ENCODE results near the gene YIF1B.
A peak's percentile ranks its signal among the peaks of the same experiment; 100 is the strongest.

Gene YIF1B

GRCh38 chr19:38333245-38333644 is 17.5 kb upstream of the YIF1B start:
- no peak for DNase-seq

DNA sequence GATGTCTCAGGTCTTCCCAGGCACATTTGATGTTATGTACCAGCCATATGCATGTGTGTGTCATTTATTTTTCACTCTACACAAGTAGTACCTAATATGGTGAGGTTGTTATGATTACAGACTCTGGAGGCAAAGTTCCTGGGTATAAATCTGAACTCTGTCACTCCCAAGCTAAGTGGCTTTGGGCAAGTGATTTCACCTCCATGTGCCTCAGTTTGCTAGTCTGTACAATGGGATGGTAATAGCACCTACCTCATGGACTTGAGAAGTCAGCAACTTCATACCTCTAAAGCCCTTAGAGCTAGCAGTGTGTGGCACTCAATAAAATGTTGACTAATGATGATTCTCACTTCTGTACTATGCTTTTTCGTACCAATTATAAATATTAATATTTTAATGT is 16.0 kb upstream of the YIF1B start:
- DNase-seq = no peak

DNA sequence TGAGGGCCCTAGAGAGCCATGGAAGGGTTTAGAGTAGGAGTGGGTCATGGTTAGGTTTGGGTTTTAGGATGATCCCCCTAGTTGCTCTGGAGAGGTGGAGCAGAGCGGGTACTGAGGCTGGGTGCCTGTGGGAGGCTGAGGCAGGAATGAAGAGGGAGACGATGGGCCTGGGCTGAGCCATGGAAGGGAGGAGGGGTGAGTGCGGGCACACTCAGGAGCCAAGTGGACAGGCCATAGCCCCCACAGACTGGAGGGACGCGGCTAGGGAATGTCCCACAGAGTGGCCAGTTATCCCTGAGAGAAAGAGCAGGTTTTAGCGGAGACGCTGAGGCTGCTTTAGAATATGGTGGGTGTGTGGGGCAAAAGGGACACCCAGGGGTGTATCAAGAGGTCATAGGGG is 13.9 kb upstream of the YIF1B start:
- no peak for DNase-seq

DNA sequence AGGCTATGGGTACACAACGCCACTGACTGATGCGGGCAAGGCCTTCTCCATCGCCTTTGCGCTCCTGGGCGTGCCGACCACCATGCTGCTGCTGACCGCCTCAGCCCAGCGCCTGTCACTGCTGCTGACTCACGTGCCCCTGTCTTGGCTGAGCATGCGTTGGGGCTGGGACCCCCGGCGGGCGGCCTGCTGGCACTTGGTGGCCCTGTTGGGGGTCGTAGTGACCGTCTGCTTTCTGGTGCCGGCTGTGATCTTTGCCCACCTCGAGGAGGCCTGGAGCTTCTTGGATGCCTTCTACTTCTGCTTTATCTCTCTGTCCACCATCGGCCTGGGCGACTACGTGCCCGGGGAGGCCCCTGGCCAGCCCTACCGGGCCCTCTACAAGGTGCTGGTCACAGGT is 10.8 kb upstream of the YIF1B start:
- no peak for DNase-seq

GRCh38 chr19:38324431-38324830 is 8.7 kb upstream of the YIF1B start:
- DNase-seq = no peak

DNA sequence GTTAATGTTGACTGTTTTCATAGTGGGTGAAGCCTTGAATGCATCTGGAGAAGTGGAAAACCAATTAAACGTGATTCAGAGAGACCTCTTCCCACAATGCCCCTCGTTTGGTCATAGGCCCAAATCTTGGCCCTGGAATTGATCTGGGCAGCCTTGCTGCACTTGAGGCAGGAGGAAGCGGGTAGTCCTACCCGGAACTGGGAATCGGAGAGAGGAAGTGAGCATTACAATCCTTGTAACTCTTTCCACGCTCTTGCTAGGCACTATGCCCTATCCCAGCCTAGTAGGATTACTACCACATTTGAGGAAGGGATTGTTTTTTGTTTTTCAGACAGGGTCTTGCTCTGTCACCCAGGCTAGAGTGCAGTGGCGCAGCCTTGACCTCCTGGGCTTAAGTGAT is 7.5 kb upstream of the YIF1B start:
- peak; percentile 41 to 71 (median 66) for DNase-seq

- peak in 2 of 4 experiments; percentile 12 to 36 for DNase-seq
These were observed 6.0 kb upstream of the YIF1B start for GRCh38 chr19:38321646-38322196.

- DNase-seq = no peak
These were observed 5.2 kb upstream of the YIF1B start for GRCh38 chr19:38320969-38321339.

- peak; percentile 51 to 79 (median 66) for DNase-seq
These were observed 3.9 kb upstream of the YIF1B start, which contains the start of gene KCNK6 for GRCh38 chr19:38319421-38320258. Gene KCNK6 (plus strand): TSS chr19:38319845. CDS start chr19:38319951, 106 bp downstream.

DNA sequence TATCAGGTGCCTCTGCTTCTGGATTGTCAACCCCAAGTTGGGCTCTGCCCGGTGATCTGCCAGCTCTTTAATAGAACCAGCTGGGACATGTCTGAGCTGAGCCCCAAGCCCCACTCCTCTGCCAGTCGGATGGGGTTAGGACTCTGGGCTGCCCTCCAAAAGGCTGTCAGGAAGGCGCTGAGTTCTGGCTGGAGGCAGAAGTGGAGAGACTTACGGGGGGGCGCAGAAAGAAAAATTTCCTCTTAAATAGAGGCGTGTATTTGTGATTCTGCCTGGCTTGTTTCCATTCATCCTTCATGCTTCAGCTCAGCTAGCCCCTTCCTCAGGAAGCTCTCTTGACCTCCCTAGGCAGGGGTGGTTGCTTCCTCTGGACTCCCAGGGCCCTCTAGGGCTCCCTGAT is 2.9 kb upstream of the YIF1B start:
- no peak for DNase-seq

GRCh38 chr19:38317104-38317612 is 1.4 kb upstream of the YIF1B start:
- peak; percentile 45 to 72 (median 70) for DNase-seq

DNA sequence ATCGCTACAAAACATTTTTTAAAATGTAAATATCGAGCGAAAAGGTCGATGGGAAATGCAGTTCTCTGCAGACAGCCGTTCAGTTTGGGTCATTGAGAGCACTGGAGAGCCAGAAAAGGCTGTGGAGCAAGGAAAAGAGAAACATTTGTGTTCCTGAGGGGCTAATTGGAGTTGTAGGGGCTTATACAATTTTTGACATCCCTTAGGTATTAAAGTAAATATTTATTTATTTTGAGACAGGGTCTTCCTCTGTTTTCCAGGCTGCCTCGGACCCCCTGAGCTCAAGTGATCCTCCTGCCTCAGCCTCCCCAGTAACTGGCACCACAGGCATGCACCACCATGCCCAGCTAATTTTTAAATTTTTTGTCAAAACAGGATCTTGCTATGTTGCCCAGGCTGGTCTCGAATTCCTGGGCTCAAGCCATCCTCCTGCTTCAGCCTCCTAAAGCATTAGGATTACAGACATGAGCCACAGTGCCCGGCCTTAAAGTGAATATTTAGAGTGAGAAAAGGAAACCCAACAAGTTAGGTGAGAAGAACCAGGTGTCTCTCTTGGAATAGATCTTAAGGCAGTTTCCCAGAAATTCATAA is 825 bp upstream of the YIF1B start:
- no peak for DNase-seq

DNA sequence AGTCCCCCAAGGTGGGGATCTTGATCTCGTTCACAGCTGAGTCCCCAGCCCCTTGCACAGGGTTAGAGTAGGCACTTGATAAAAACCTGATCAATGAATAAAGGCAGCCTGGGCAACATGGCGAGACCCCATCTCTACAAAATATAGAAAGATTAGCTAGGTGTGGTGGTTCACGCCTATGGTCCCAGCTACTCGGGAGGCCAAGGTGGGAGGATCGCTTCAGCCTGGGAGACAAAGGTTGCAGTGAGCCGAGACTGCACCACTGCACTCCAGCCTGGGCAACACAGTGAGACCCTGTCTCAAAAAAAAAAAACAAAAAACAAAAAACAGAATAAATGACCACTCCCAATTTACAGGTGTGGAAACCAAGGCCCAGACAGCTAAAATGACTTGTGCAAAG is 4.8 kb downstream of the YIF1B start:
- no peak for DNase-seq

DNA sequence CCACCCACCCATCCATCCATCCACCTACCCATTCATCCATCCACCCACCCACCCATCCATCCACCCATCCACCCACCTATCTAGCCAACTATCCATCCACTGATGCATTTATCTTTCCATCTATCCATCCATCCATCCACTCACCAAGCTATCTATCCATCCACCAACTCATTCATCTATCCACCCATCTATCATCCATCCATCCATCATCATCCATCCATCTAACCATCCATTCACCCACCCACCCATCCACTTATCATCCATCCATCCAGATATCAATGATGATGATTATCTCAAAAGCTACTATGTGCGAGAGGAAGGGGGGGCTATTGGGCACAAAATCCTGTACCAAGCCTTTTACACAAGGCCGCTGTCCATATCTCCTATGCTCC is 5.5 kb downstream of the YIF1B start:
- DNase-seq = no peak

DNA sequence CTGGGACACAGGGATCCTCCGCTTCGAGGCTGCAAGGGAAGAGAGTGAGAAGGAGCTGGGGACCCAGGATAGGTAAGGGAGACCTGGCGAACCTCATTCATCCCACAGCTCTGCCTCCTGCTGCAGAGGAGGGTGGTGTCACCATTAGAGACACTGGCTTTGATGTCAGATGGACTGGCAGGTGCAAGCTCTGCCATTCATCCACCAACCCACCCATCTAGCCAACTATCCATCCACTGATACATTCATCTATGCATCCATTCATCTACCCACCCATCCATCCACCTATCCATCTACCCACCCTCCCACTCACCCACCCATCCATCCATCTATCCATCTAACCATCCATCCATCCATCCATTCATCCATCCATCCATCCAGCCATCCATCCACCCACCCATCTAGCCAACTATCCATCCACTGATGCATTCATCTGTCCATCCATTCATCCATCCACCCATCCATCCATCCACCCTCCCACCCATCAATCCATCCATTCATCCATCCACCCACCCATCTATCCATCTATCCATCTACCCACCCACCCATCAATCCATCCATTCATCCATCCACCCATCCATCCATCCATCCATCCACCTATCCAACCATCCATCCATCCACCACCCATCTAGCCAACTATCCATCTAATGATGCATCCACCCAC is 6.0 kb downstream of the YIF1B start:
- no peak for DNase-seq

DNA sequence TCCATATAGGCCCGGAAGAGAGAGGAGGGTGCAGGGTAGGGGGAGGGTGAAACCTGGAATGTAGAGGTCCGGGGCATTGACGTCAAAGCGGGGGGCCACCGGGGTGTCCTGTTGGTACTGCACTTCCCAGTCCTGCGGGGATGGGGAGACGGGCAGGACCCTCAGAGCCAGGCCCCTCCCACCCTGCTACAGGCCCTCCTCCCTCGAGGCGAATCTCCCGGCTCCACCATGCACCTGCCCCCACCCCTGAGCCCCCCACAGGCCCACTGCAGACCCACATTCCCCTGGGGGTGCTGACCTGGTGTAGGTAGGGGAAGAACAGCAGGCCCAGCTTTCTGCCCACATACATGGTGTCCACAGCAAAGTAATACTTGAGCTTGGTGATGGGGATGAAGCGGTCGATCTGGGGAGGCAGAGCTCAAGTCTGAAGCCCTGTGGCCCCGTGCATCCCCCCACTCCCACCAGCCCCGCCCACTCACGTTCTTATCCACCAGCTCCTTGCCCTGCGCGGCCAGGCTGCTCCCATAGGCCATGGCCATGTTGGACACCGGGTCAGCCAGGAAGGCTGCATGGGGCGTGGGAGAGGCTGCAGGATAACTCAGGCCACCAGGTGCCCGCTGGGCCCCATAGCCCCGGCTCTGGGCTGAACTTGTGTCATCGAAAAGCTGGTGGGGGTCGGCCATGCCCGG is 6.7 kb downstream of the YIF1B start:
- no peak for DNase-seq

- DNase-seq = peak in 3 of 4 experiments; percentile 43 to 56 (median 51)
These were observed 7.6 kb downstream of the YIF1B start for GRCh38 chr19:38308006-38308766.

DNA sequence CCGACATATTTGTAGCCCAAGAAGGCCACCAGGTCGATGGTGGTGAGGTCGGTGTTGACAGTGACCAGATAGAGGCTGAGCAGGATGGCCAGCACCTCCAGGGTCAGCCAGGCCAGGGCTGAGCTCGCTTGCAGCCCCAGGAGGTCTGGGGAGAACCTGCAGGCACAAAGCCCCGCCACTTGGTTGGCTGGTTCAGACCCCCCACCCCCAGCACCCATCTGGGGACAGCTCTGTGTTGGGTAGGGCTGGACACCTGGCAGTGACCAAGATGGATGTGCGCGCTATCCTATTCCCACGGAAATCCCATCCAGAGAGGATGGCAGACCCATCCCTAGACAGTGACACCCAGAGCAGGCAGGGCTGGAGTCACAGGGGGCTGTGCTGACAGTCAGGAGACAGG is 8.2 kb downstream of the YIF1B start:
- DNase-seq = no peak

DNA sequence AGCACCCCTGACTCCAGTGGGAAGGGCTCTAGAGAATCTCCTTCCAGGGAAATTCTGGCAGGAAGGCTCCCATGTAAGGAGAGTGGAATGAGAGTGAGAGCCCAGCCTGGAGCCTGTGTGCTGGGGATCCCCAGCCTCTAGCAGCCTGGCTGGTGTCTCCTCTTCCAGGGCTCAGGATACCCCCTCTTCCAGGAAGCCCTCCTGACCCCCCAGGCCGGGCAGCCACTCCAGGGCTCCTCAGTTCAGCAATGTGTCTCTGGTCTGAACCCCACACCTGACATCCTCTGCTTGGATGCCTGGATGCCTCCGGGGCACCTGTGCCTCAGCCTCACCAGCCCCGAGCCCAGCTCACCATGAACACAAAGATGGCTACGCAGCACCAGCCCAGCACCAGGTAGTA is 8.7 kb downstream of the YIF1B start:
- no peak for DNase-seq

DNA sequence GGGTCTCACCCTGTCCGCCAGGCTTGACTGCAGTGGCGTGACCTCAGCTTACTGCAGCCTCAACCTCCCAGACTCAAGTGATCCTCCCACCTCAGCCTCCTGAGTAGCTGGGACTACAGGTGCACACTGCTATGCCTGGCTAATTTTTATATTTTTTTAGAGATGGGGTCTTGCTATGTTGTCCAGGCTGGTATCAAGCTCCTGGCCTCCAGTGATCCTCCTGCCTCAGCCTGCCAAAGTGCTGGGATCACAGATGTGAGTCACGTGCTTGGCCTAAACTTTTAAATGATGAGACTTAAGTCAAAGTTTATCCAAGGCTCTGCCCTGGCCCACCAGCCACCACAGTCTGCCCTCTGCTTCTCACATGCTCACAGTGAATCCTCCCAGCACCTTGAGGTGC is 9.5 kb downstream of the YIF1B start:
- DNase-seq = no peak

DNA sequence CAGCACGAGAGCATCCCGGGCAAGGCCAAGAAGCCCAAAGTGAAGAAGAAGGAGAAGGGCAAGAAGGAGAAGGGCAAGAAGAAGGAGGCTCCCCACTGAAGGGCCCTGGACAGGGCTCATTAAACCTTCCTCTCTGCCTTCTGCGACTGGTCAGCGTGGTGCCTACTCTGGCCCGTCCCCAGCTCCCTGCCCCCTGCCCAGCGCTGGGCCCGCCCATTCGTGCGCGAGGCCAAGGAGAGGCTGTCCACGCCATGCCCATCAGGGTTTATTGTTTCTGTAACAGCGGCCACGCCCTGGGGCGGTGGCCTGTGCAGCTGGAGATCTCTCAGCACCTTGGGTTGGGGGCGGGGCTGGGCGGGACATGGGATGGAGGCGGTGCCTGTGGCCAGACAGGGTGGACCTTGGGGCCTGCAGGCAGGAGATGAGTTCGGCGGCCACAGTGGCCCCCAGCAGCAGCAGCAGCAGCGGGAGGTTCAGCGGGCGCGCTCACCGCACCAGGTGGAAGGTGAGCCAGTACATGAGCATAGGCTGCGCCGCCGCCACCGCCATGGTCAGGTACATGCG is 10.8 kb downstream of the YIF1B start:
- no peak for DNase-seq

Data from suppressor macrophage (primary cell).